GM11168 (cell line): Measurements from ENCODE around the gene RHBDF2.

Source experiments
- in situ Hi-C: fragments of 300-500 bp; cut with MboI; formaldehyde crosslinking; loops from one replicate; pipeline ENCODE4 v1.12.0; 2022; ENCODE audit warnings: low sequenced_read_pairs; ENCODE audit not compliant: unreplicated experiment

The RHBDF2 gene

DNA sequence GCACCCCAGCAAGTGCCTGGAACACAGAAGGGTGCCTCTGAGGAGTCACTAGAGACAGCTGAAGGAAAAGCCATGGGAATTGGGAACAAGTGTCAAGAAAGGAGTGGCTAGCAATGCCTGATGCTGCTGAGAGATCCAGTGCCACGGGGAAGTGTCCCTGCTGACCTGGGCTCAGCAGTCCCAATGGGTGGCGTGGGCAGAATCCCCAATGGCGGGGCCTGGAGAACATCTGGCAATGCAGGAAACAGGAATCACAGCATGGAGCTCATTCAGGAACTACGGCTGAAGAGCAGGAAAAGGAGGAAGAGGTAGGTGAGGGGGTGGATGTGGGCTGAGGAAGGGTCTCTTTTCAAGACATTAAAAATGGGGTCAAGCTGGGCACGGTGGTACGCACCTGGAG lies 78.4 kb downstream of the RHBDF2 start:
- in situ Hi-C loops: no loop called here

DNA sequence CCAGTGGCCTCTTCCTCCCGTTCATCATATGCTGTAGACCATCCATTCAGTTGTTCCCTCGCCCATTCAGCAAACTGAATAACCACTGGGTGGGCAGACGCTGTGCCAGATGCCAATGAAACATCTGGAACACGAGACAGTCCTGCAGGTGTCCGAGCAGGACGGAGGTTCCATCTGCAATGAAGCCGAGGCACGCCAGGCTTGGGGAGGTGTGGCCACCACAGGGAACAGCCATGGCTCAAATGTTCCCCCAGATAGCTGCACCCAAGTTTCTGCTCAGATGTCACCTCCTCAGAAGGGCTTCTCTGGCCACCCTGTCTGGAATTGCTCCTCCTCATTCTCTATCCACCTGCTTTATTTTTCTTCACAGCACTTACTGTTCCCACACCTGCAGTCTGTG lies 78.8 kb downstream of the RHBDF2 start:
- in situ Hi-C loops: no loop called here

DNA sequence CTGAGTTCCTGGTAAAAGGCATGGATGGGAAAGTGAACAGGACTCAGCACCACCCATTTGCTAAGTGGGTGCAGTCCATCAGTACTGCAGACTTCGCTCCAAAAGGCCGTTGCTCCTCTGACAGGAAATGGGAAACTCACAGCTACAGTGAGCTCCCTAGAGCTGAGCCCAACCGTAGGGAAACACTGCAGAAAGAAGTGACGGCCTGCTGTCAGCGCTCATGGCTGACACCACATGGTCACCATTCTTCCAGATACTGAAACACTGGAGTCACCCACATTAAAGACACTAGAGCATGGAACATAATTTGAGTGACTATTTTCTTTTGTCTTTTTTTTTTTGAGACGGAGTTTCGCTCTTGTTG lies 80.2 kb downstream of the RHBDF2 start:
- in situ Hi-C loops: no loop called here
